Measurements from ENCODE around the gene DNAH10.

Gene DNAH10

GRCh38 chr12:123822804-123823203 lies 60.7 kb downstream of the DNAH10 start:
- Histone ChIP-seq H3K4me1 (ENCODE audit: control insufficient read depth, insufficient read depth, low read length) (no peaks in the 10 kb centered on the region), H3K9me3 (ENCODE audit: control insufficient read depth, insufficient read depth, low read length) (peaks cover 9% of the 10 kb centered on the region), H3K27me3 (ENCODE audit: control insufficient read depth, insufficient read depth, low read length) (no peaks in the 10 kb centered on the region), H3K27ac (ENCODE audit: low read depth, low read length) (no peak overlapping the region), H3K36me3 (ENCODE audit: control insufficient read depth, insufficient read depth, low read length) (no peaks in the 10 kb centered on the region), H3K4me3 (ENCODE audit: low read depth, low read length) (no peak overlapping the region), H3K9ac (ENCODE audit: low read depth, low read length) (no peak overlapping the region)

DNA sequence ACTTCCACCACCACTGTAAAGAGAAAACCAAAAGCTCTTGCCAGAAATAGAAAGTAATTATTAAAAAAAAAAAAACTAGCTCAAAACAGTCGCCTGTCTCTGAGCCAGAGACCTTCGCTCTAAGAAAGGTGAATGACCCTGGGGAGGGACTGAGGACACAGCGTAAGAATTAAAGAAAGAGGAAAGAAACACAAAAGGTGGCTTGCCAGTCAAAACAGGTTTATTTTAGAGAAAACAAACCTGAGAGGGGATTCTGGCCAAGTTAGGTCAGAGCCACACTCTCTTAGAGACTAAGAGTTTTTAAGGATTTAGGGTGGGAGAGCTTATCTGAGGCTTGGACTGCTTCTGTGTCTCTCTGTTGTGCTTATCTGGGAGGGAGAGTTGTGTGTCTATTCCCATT lies 66.0 kb downstream of the DNAH10 start:
- Histone ChIP-seq H3K27ac (ENCODE audit: low read depth, low read length) (no peak overlapping the region), H3K9ac (ENCODE audit: low read depth, low read length) (no peak overlapping the region), H3K36me3 (ENCODE audit: control insufficient read depth, insufficient read depth, low read length) (no peaks in the 10 kb centered on the region), H3K27me3 (ENCODE audit: control insufficient read depth, insufficient read depth, low read length) (no peaks in the 10 kb centered on the region), H3K4me3 (ENCODE audit: low read depth, low read length) (no peak overlapping the region), H3K9me3 (ENCODE audit: control insufficient read depth, insufficient read depth, low read length) (peaks cover 19% of the 10 kb centered on the region), H3K4me1 (ENCODE audit: control insufficient read depth, insufficient read depth, low read length) (no peaks in the 10 kb centered on the region)

DNA sequence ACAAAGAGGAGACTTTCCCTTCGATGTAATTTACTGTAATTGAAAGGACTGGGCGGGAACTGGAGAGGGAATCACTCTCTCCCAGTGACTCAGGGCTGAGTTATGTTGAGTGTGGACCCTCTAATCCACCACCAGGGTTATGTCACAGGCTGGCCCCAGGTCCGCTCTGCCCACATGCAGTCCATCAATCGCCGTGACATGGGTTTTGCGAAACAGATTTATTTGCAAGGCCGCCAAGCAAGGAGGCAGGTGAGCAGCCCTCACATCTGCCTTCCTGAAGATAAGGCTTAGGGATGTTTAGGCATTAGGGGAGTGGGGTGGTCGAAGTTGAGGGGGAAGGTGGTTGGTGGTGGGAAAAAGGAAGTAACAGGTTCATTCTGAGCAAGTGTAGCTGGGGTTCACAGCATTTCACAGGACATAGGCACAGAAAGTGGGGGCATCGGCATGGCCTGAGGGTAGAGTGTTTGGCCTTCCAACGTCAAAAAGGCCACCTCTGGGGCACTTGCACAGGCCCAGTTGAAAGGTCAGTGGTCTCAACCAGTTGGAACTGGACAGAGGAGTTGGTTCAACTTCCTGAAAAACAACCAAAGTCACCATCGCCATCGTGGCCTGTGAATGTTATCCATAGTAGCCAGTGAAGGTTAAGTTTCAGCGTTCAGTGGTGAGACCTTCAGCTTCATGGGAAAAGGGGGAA lies 66.9 kb downstream of the DNAH10 start:
- Histone ChIP-seq H3K9ac (ENCODE audit: low read depth, low read length) (no peak overlapping the region), H3K9me3 (ENCODE audit: control insufficient read depth, insufficient read depth, low read length) (peaks cover 19% of the 10 kb centered on the region), H3K27me3 (ENCODE audit: control insufficient read depth, insufficient read depth, low read length) (no peaks in the 10 kb centered on the region), H3K27ac (ENCODE audit: low read depth, low read length) (no peak overlapping the region), H3K36me3 (ENCODE audit: control insufficient read depth, insufficient read depth, low read length) (no peaks in the 10 kb centered on the region), H3K4me1 (ENCODE audit: control insufficient read depth, insufficient read depth, low read length) (no peaks in the 10 kb centered on the region), H3K4me3 (ENCODE audit: low read depth, low read length) (no peak overlapping the region)

- no peak overlapping the region for H3K9ac ChIP-seq (ENCODE audit: low read depth, low read length)
- H3K36me3 ChIP-seq (ENCODE audit: control insufficient read depth, insufficient read depth, low read length), result no peaks in the 10 kb centered on the region
- no peak overlapping the region for H3K27ac ChIP-seq (ENCODE audit: low read depth, low read length)
- H3K4me3 ChIP-seq (ENCODE audit: low read depth, low read length), result no peak overlapping the region
- no peaks in the 10 kb centered on the region for H3K27me3 ChIP-seq (ENCODE audit: control insufficient read depth, insufficient read depth, low read length)
- H3K4me1 ChIP-seq (ENCODE audit: control insufficient read depth, insufficient read depth, low read length), result no peaks in the 10 kb centered on the region
- H3K9me3 ChIP-seq (ENCODE audit: control insufficient read depth, insufficient read depth, low read length), result peaks cover 19% of the 10 kb centered on the region
These were observed 67.5 kb downstream of the DNAH10 start for GRCh38 chr12:123829561-123829960.

GRCh38 chr12:123830675-123831074 lies 68.6 kb downstream of the DNAH10 start:
- H3K27me3 ChIP-seq (ENCODE audit: control insufficient read depth, insufficient read depth, low read length), result no peaks in the 10 kb centered on the region

DNA sequence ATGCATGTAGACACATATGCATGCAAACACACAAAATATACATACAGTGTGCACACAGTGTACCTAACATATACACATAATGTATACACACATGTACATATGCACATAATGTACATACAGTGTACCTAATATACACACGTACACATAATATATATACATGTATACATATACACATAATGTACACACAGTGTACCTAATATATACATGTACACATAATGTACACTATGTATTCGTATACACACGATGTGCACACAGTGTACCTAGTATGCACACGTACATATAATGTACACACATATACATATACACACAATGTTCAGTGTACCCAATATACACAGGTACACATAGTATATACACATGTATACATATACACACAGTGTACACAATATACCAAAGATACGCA lies 70.0 kb downstream of the DNAH10 start:
- peaks cover 20% of the 10 kb centered on the region for H3K9me3 ChIP-seq (ENCODE audit: control insufficient read depth, insufficient read depth, low read length)
- H3K27ac ChIP-seq (ENCODE audit: low read depth, low read length), result no peak overlapping the region
- H3K9ac ChIP-seq (ENCODE audit: low read depth, low read length), result no peak overlapping the region
- H3K4me3 ChIP-seq (ENCODE audit: low read depth, low read length), result no peak overlapping the region
- no peaks in the 10 kb centered on the region for H3K27me3 ChIP-seq (ENCODE audit: control insufficient read depth, insufficient read depth, low read length)
- no peaks in the 10 kb centered on the region for H3K36me3 ChIP-seq (ENCODE audit: control insufficient read depth, insufficient read depth, low read length)
- no peaks in the 10 kb centered on the region for H3K4me1 ChIP-seq (ENCODE audit: control insufficient read depth, insufficient read depth, low read length)

More at GRCh38 chr12:123830675-123831074, 68.6 kb downstream of the DNAH10 start:
- Histone ChIP-seq H3K27ac (ENCODE audit: low read depth, low read length) (no peak overlapping the region), H3K4me1 (ENCODE audit: control insufficient read depth, insufficient read depth, low read length) (no peaks in the 10 kb centered on the region), H3K36me3 (ENCODE audit: control insufficient read depth, insufficient read depth, low read length) (no peaks in the 10 kb centered on the region), H3K9ac (ENCODE audit: low read depth, low read length) (no peak overlapping the region), H3K9me3 (ENCODE audit: control insufficient read depth, insufficient read depth, low read length) (peaks cover 23% of the 10 kb centered on the region), H3K4me3 (ENCODE audit: low read depth, low read length) (no peak overlapping the region)

GRCh38 chr12:123833830-123834229 lies 71.7 kb downstream of the DNAH10 start:
- Histone ChIP-seq H3K9me3 (ENCODE audit: control insufficient read depth, insufficient read depth, low read length) (peaks cover 6% of the 10 kb centered on the region), H3K27me3 (ENCODE audit: control insufficient read depth, insufficient read depth, low read length) (no peaks in the 10 kb centered on the region), H3K36me3 (ENCODE audit: control insufficient read depth, insufficient read depth, low read length) (no peaks in the 10 kb centered on the region), H3K4me3 (ENCODE audit: low read depth, low read length) (no peak overlapping the region), H3K27ac (ENCODE audit: low read depth, low read length) (no peak overlapping the region), H3K9ac (ENCODE audit: low read depth, low read length) (no peak overlapping the region), H3K4me1 (ENCODE audit: control insufficient read depth, insufficient read depth, low read length) (no peaks in the 10 kb centered on the region)

GRCh38 chr12:123834845-123835244 lies 72.7 kb downstream of the DNAH10 start:
- Histone ChIP-seq H3K36me3 (ENCODE audit: control insufficient read depth, insufficient read depth, low read length) (no peaks in the 10 kb centered on the region), H3K27ac (ENCODE audit: low read depth, low read length) (no peak overlapping the region), H3K9me3 (ENCODE audit: control insufficient read depth, insufficient read depth, low read length) (peaks cover 6% of the 10 kb centered on the region), H3K27me3 (ENCODE audit: control insufficient read depth, insufficient read depth, low read length) (no peaks in the 10 kb centered on the region), H3K4me1 (ENCODE audit: control insufficient read depth, insufficient read depth, low read length) (no peaks in the 10 kb centered on the region), H3K4me3 (ENCODE audit: low read depth, low read length) (no peak overlapping the region), H3K9ac (ENCODE audit: low read depth, low read length) (no peak overlapping the region)

DNA sequence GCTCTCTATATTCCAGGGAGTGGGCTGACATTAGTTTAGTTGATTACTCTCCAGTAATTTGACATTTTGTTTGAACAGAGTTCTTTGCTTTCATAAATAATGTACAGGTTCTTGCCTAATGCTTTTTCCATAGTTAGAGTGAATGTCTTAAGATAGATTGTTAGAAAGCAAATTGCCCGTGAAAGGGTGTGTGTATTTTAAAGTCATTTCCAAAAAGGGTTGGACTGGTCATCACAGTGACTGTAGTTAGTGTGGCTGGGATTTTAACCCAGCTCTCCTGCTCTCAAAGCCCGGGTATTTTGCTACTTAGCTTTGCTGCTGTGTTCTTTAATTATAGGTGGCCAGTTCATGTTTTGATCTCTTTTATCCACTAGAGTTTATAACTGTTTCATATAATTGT lies 74.2 kb downstream of the DNAH10 start:
- Histone ChIP-seq H3K27me3 (ENCODE audit: control insufficient read depth, insufficient read depth, low read length) (no peaks in the 10 kb centered on the region), H3K4me3 (ENCODE audit: low read depth, low read length) (no peak overlapping the region), H3K9me3 (ENCODE audit: control insufficient read depth, insufficient read depth, low read length) (peaks cover 6% of the 10 kb centered on the region; the same call in 1 of the 2 replicates)

DNA sequence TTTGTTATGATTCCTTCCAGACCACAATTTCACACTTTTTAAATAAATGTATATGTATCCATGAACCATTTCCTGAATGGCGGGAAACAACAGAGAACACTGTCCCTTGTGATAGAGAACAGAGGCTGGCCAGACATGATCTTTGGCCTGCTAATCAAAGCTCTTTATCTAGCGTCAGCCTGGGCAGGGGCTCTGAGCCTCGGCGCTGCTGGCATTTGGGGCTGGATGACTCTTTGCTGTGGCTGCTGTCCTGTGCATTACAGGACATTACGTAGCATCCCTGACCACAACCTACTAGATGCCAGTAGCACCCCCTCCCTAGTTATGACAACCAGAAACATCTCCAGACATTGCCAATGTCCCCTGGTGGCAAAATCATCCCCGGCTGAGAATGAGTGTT lies 77.7 kb downstream of the DNAH10 start:
- H3K27me3 ChIP-seq (ENCODE audit: control insufficient read depth, insufficient read depth, low read length), result no peaks in the 10 kb centered on the region
- H3K9me3 ChIP-seq (ENCODE audit: control insufficient read depth, insufficient read depth, low read length), result peaks cover under 1% of the 10 kb centered on the region; the same call in 1 of the 2 replicates
- no peaks in the 10 kb centered on the region for H3K4me1 ChIP-seq (ENCODE audit: control insufficient read depth, insufficient read depth, low read length)
- no peak overlapping the region for H3K4me3 ChIP-seq (ENCODE audit: low read depth, low read length)
- no peak overlapping the region for H3K9ac ChIP-seq (ENCODE audit: low read depth, low read length)
- no peaks in the 10 kb centered on the region for H3K36me3 ChIP-seq (ENCODE audit: control insufficient read depth, insufficient read depth, low read length)
- H3K27ac ChIP-seq (ENCODE audit: low read depth, low read length), result no peak overlapping the region

More for the DNA sequence above, 74.2 kb downstream of the DNAH10 start:
- Histone ChIP-seq H3K4me1 (ENCODE audit: control insufficient read depth, insufficient read depth, low read length) (no peaks in the 10 kb centered on the region), H3K36me3 (ENCODE audit: control insufficient read depth, insufficient read depth, low read length) (no peaks in the 10 kb centered on the region), H3K27ac (ENCODE audit: low read depth, low read length) (no peak overlapping the region), H3K9ac (ENCODE audit: low read depth, low read length) (no peak overlapping the region)

DNA sequence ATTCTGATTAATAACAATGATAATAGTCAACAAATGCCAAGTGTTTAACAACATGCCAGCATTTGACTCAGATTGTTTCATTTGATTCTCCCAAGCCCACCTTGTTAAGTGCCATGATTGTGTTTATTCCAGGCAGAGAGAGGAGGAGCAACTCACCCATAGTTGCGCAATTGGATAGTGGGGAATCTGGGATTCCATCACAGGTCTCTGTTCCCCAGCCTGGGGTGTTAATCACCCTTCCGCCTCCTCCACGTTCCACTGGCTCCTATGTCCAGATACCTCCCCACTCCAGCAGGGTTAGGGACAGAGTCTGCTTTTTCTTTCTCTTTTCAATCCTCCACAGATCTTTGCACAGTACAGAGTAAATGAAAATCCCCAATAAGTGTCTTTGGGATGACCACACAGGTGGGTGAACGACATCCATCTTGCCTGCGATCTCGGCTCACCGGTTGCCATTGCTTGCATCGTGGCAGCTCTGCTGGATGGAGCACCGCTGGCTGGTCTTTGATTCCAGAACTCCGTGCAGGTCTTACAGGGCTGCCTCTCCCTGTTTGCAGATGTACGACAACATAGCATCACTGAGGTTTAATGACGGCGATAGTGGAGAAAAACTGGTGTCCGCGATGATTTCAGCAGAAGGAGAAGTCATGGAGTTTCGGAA lies 78.8 kb downstream of the DNAH10 start:
- Histone ChIP-seq H3K9me3 (ENCODE audit: control insufficient read depth, insufficient read depth, low read length) (no peaks in the 10 kb centered on the region), H3K36me3 (ENCODE audit: control insufficient read depth, insufficient read depth, low read length) (no peaks in the 10 kb centered on the region), H3K4me1 (ENCODE audit: control insufficient read depth, insufficient read depth, low read length) (no peaks in the 10 kb centered on the region), H3K4me3 (ENCODE audit: low read depth, low read length) (no peak overlapping the region), H3K9ac (ENCODE audit: low read depth, low read length) (no peak overlapping the region), H3K27me3 (ENCODE audit: control insufficient read depth, insufficient read depth, low read length) (no peaks in the 10 kb centered on the region), H3K27ac (ENCODE audit: low read depth, low read length) (no peak overlapping the region)
